Measurements from ENCODE around the gene USP33. TPM values are rescaled to one million over a fixed set of nuclear protein-coding genes. Genes with fewer than 3 reads are reported as not detected.

The USP33 gene
- total and polyA plus RNA-seq, 9 of the 15 experiments (the other 6 are each of a cell fraction or from before 2014, with no cell fraction given) = 22.4 to 83.5 (median 44.7) TPM

- TF ChIP-seq MAFF (IDR thresholded peaks at IDR 0.05; ENCODE audit: low read length) (peak; percentile 89), HMG20B (CRISPR knock-in tag; IDR thresholded peaks at IDR 0.05) (no peak), RCOR1 (IDR thresholded peaks at IDR 0.05; ENCODE audit: borderline replicate concordance in 1 of 2, low read depth in 2 of 2, low read length in 2 of 2) (peak in 1 of 2 experiments; percentile 72; a peak in 2 of 4 replicates), EP400 (IDR thresholded peaks at IDR 0.05) (peak; percentile 45; the same call in 1 of the 2 replicates), TBP (optimal IDR thresholded peaks at IDR 0.05; ENCODE audit: low read depth, low read length) (no peak), MYC (IDR thresholded peaks at IDR 0.05; ENCODE audit: low read depth, low read length) (no peak), MYC (CRISPR knock-in tag; IDR thresholded peaks at IDR 0.05; ENCODE audit: borderline replicate concordance, low read depth) (no peak), SMARCE1 (IDR thresholded peaks at IDR 0.05) (peak; percentile 79), E2F4 (CRISPR knock-in tag; IDR thresholded peaks at IDR 0.05; ENCODE audit: low read depth) (no peak), JUN (IDR thresholded peaks at IDR 0.05; ENCODE audit: borderline replicate concordance, low read depth, low read length) (peak; percentile 97), JUN (CRISPR knock-in tag; IDR thresholded peaks at IDR 0.05; ENCODE audit: borderline replicate concordance) (no peak), MCM5 (IDR thresholded peaks at IDR 0.05; ENCODE audit: low read depth) (no peak), CBX3 (IDR thresholded peaks at IDR 0.05; ENCODE audit: borderline replicate concordance in 1 of 2, low read length in 2 of 2) (peak in 1 of 2 experiments; percentile 24; a peak in 1 of 3 replicates), ZNF24 (IDR thresholded peaks at IDR 0.05) (0 out of 2 replicates have a peak, but pooled peaks have one; percentile 47), CXXC5 (CRISPR knock-in tag; IDR thresholded peaks at IDR 0.05) (peak; percentile 59; the same call in 1 of the 2 replicates), TAF7 (tag; IDR thresholded peaks at IDR 0.05) (no peak), TGIF2 (CRISPR knock-in tag; IDR thresholded peaks at IDR 0.05) (no peak), ZNF318 (IDR thresholded peaks at IDR 0.05; ENCODE audit: borderline replicate concordance in 1 of 2, low read depth in 1 of 2) (peak; percentile 72 to 100), EP300 (IDR thresholded peaks at IDR 0.05; ENCODE audit: low read length) (peak; percentile 70), ATF3 (IDR thresholded peaks at IDR 0.05) (peak; percentile 98), ATF3 (CRISPR knock-in tag; conservative IDR thresholded peaks at IDR 0.05) (peak; percentile 95)
Measured at GRCh38 chr1:77762072-77762476, 2.4 kb upstream of the USP33 start (continued).
